Gastrocnemius medialis (tissue), 4 donors: ENCODE measurements around the gene DKC1.

Experiments
- POLR2A ChIP-seq, 2 donors: fragments of 450-650 bp; IDR thresholded peaks; one replicate each; pipeline ENCODE4 v1.6.1; 2017; ENCODE audit warnings: antibody characterized with exemption in 2 of 2, mild to moderate bottlenecking in 2 of 2, moderate library complexity in 2 of 2
- TF ChIP-seq, protein P1 (sequence below), 5 experiments: fragments of 450-650 bp in 3 of 5; fragments of 200-600 bp in 2 of 5; sonication (generic) in 2 of 5; IDR thresholded peaks in 4 of 5; conservative IDR thresholded peaks in 1 of 5; 1 replicate in 4 of 5; 2 replicates in 1 of 5; pipeline ENCODE4 v1.5.1; 2016 to 2019; ENCODE audit warnings: antibody characterized with exemption in 5 of 5, mild to moderate bottlenecking in 3 of 5, moderate library complexity in 3 of 5

DNA sequence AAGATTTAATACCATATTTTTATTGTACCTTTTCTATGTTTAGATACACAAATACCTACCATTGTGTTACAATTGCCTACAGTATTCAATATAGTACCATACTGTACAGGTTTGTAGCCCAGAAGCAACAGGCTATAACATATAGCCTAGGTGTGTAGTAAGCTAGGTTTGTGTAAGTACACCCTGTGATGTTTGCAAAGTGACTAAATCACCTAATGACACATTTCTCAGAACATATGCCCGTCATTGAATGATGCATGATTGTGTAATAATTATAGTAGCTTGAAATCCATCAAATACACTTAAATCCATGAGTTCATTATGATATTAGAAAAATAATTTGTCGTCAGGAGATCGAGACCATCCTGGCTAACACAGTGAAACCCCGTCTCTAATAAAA lies 42.6 kb upstream of the DKC1 start:
- TF ChIP-seq POLR2A (IDR thresholded peaks at IDR 0.05): no peak
- TF ChIP-seq, protein P1, sequence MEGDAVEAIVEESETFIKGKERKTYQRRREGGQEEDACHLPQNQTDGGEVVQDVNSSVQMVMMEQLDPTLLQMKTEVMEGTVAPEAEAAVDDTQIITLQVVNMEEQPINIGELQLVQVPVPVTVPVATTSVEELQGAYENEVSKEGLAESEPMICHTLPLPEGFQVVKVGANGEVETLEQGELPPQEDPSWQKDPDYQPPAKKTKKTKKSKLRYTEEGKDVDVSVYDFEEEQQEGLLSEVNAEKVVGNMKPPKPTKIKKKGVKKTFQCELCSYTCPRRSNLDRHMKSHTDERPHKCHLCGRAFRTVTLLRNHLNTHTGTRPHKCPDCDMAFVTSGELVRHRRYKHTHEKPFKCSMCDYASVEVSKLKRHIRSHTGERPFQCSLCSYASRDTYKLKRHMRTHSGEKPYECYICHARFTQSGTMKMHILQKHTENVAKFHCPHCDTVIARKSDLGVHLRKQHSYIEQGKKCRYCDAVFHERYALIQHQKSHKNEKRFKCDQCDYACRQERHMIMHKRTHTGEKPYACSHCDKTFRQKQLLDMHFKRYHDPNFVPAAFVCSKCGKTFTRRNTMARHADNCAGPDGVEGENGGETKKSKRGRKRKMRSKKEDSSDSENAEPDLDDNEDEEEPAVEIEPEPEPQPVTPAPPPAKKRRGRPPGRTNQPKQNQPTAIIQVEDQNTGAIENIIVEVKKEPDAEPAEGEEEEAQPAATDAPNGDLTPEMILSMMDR (IDR thresholded peaks at IDR 0.05 in 4 of 5, conservative IDR thresholded peaks at IDR 0.05 in 1 of 5): no peak
